Breast epithelium (tissue), 3 donors: ENCODE data around the gene GJE1.

Source experiments
- POLR2A ChIP-seq: fragments of 450-650 bp; IDR thresholded peaks from one replicate; pipeline ENCODE4 v1.6.1; 2016; ENCODE audit warnings: antibody characterized with exemption, mild to moderate bottlenecking, moderate library complexity
- POLR2AphosphoS5 ChIP-seq, 3 donors: sonication (generic); formaldehyde crosslinking; IDR thresholded peaks; one replicate each; pipeline ENCODE4 v1.6.1; 2017; ENCODE audit warnings: antibody characterized with exemption in 3 of 3
- TF ChIP-seq, protein P1 (sequence below), 3 donors: fragments of 450-650 bp; IDR thresholded peaks; one replicate each; pipeline ENCODE4 v1.5.1; 2016 to 2017; ENCODE audit warnings: antibody characterized with exemption in 3 of 3, mild to moderate bottlenecking in 3 of 3, moderate library complexity in 3 of 3

DNA sequence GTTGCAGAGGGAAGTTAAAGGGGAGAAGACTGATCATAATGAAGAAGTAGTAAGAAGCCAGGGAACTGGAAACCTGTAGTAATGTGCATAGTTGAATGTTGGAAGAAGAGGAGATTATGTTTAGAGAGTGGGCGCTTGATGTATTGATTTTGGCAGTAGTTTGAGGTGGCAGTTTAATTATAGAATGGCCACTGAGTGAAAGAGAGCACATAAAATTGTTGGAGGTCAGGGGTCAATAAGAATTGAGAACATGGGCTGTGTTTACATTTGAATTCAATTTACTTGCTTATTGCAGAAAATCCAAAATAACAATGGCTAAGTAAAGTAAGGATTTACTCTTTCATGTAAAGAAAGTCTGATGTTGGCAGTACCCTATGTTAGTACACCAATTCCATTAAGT is 30.1 kb downstream of the GJE1 start:
- TF ChIP-seq, protein P1, sequence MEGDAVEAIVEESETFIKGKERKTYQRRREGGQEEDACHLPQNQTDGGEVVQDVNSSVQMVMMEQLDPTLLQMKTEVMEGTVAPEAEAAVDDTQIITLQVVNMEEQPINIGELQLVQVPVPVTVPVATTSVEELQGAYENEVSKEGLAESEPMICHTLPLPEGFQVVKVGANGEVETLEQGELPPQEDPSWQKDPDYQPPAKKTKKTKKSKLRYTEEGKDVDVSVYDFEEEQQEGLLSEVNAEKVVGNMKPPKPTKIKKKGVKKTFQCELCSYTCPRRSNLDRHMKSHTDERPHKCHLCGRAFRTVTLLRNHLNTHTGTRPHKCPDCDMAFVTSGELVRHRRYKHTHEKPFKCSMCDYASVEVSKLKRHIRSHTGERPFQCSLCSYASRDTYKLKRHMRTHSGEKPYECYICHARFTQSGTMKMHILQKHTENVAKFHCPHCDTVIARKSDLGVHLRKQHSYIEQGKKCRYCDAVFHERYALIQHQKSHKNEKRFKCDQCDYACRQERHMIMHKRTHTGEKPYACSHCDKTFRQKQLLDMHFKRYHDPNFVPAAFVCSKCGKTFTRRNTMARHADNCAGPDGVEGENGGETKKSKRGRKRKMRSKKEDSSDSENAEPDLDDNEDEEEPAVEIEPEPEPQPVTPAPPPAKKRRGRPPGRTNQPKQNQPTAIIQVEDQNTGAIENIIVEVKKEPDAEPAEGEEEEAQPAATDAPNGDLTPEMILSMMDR (IDR thresholded peaks at IDR 0.05) = no peak
- TF ChIP-seq POLR2AphosphoS5 (IDR thresholded peaks at IDR 0.05) (no peak), POLR2A (no peak)
